ENCODE measurements around the gene SNRNP70. TPM values are rescaled to one million over a fixed set of nuclear protein-coding genes. Genes with fewer than 3 reads are reported as not detected.

Gene SNRNP70
- total and polyA plus RNA-seq, 9 donors: 133 to 366 (median 252) TPM

GRCh38 chr19:49069026-49069425, 16.2 kb upstream of the SNRNP70 start:
- DNase-seq: no peak
- H3K27ac ChIP-seq: no peak overlapping the region
- TF ChIP-seq EP300 (IDR thresholded peaks at IDR 0.05): no peak
- TF ChIP-seq CTCF (IDR thresholded peaks at IDR 0.05): no peak
- TF ChIP-seq POLR2A (IDR thresholded peaks at IDR 0.05): no peak
- WGBS, 3 donors: 90 to 95% (median 95%) methylated on average over 9 of the region's 9 CpGs
- H3K27me3 ChIP-seq: peaks cover 3% of the 10 kb centered on the region
- peaks cover 2% of the 10 kb centered on the region for H3K4me1 ChIP-seq (ENCODE audit: insufficient read depth)
- no peaks in the 10 kb centered on the region for H3K36me3 ChIP-seq
- no peaks in the 10 kb centered on the region for H3K9me3 ChIP-seq
- intact Hi-C loops (cut with DNase I): no loop called here
- no peak overlapping the region for H3K4me3 ChIP-seq

- intact Hi-C loops (cut with DNase I): no loop called here
Observed at GRCh38 chr19:49070416-49070815, 14.8 kb upstream of the SNRNP70 start.

GRCh38 chr19:49071860-49072547, 13.2 kb upstream of the SNRNP70 start:
- 2 to 3% (median 3%) methylated on average over 89 to 93 of the region's 93 CpGs for WGBS, 3 donors
- no peaks in the 10 kb centered on the region for H3K9me3 ChIP-seq
- intact Hi-C loops (cut with DNase I): no loop called here
- H3K4me1 ChIP-seq (ENCODE audit: insufficient read depth): no peaks in the 10 kb centered on the region
- no peaks in the 10 kb centered on the region for H3K36me3 ChIP-seq
- no peak overlapping the region for H3K4me3 ChIP-seq
- H3K27me3 ChIP-seq: peaks cover 3% of the 10 kb centered on the region
- DNase-seq: no peak
- H3K27ac ChIP-seq: no peak overlapping the region
- TF ChIP-seq EP300 (IDR thresholded peaks at IDR 0.05): no peak
- no peak for TF ChIP-seq CTCF (IDR thresholded peaks at IDR 0.05)
- no peak for TF ChIP-seq POLR2A (IDR thresholded peaks at IDR 0.05)

More at GRCh38 chr19:49070416-49070815, 14.8 kb upstream of the SNRNP70 start:
- Histone ChIP-seq H3K9me3 (no peaks in the 10 kb centered on the region), H3K27ac (no peak overlapping the region), H3K4me3 (no peak overlapping the region), H3K27me3 (peaks cover 3% of the 10 kb centered on the region), H3K36me3 (no peaks in the 10 kb centered on the region), H3K4me1 (ENCODE audit: insufficient read depth) (no peaks in the 10 kb centered on the region)
- DNase-seq: no peak
- 93 to 97% (median 96%) methylated on average over 21 of the region's 21 CpGs for WGBS, 3 donors
- TF ChIP-seq POLR2A (IDR thresholded peaks at IDR 0.05) (no peak), CTCF (IDR thresholded peaks at IDR 0.05) (no peak), EP300 (IDR thresholded peaks at IDR 0.05) (no peak)

- no peak for DNase-seq
- no peaks in the 10 kb centered on the region for H3K4me1 ChIP-seq (ENCODE audit: insufficient read depth)
- H3K27ac ChIP-seq: no peak overlapping the region
- TF ChIP-seq CTCF (IDR thresholded peaks at IDR 0.05) (no peak), EP300 (IDR thresholded peaks at IDR 0.05) (no peak), POLR2A (IDR thresholded peaks at IDR 0.05) (no peak)
- 56 to 68% (median 57%) methylated on average over 23 of the region's 23 CpGs for WGBS, 3 donors
- no peaks in the 10 kb centered on the region for H3K9me3 ChIP-seq
- intact Hi-C loops (cut with DNase I): no loop called here
- H3K36me3 ChIP-seq: no peaks in the 10 kb centered on the region
- H3K4me3 ChIP-seq: no peak overlapping the region
- peaks cover 3% of the 10 kb centered on the region for H3K27me3 ChIP-seq
Observed at GRCh38 chr19:49073514-49074378, 11.5 kb upstream of the SNRNP70 start.

Data from ovary (tissue), 9 donors.